Measurements from ENCODE around the gene GRIN3B. TPM values are rescaled to one million over a fixed set of nuclear protein-coding genes. Genes with fewer than 3 reads are reported as not detected.

The GRIN3B gene
- total RNA-seq, 2 donors from 2014 or later: not detected

DNA sequence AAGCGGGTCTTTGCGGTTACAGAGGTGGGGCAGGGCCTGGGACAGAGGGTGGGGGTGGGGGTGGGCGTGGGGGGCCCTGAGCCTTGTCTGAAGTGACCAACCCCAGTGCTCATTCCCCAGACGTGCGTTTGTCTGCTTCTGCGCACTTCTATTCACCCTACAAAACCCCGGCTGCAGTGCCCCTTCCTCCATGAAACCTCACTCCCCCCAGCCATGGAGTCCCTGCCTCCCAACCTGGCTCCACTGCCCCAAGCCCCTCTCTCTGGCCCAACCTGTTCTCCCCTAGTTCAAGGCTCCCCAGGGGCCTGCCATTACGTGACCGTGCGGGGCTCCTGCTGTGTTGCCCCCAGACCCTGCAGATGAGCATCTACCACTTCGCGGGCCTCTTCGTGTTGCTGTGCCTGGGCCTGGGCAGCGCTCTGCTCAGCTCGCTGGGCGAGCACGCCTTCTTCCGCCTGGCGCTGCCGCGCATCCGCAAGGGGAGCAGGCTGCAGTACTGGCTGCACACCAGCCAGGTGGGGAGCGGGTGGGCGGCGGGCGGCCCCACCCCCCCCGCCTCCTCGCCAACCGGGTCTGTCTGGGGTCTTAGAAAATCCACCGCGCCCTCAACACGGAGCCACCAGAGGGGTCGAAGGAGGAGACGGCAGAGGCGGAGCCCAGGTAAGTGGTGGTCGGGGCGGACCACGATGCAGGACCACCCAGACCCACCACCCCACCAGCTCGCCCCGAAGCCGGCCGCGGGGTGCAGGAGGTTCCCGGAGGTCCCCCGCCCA, 8.2 kb downstream of the GRIN3B start:
- Histone ChIP-seq H3K9ac (ENCODE audit: low read depth in 2 of 2, low read length in 2 of 2) (no peak overlapping the region), H3K36me3 (peaks cover 22% of the 10 kb centered on the region), H3K4me1 (no peaks in the 10 kb centered on the region), H3K4me3 (no peak overlapping the region), H3K27me3 (no peaks in the 10 kb centered on the region), H3K9me3 (no peaks in the 10 kb centered on the region), H3K27ac (peak overlapping the region; percentile 44)
- no peak for DNase-seq
- no peak for TF ChIP-seq CTCF (IDR thresholded peaks at IDR 0.05)
- intact Hi-C loops (cut with DNase I): no loop called here

DNA sequence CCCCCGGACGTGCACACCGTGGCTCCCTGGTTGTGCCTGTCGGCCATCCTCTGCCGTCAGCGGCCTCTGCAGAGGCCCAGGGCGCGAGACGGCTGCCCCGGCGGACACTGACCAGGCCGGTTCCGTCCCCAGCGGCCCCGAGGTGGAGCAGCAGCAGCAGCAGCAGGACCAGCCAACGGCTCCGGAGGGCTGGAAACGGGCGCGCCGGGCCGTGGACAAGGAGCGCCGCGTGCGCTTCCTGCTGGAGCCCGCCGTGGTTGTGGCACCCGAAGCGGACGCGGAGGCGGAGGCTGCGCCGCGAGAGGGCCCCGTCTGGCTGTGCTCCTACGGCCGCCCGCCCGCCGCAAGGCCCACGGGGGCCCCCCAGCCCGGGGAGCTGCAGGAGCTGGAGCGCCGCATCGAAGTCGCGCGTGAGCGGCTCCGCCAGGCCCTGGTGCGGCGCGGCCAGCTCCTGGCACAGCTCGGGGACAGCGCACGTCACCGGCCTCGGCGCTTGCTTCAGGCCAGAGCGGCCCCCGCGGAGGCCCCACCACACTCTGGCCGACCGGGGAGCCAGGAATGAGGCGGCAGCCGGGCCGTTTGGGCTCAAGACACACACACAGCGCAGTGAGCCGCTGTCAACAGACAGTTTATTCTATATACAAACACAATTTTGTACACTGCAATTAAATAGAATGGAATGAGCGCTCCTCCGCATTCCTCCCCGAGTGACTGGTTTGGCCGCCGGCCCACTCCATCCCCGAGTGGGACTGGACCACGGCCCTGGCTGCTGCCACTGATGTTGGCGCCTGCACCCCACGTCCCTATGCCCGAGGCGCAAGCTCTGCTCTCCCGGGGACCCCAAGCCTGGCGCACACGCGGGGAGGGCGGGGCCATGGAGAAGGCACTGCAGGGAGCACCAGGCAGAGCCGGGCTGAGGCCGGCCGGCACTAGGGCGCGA, 9.1 kb downstream of the GRIN3B start:
- Histone ChIP-seq H3K4me1 (no peaks in the 10 kb centered on the region), H3K27me3 (no peaks in the 10 kb centered on the region), H3K36me3 (peaks cover 22% of the 10 kb centered on the region), H3K9ac (ENCODE audit: low read depth in 2 of 2, low read length in 2 of 2) (no peak overlapping the region), H3K4me3 (no peak overlapping the region), H3K27ac (peak overlapping the region; percentile 44), H3K9me3 (no peaks in the 10 kb centered on the region)
- no peak for TF ChIP-seq CTCF (IDR thresholded peaks at IDR 0.05)
- DNase-seq: no peak
- intact Hi-C loops (cut with DNase I): no loop called here

GRCh38 chr19:1009981-1010538, 9.8 kb downstream of the GRIN3B start:
- no peak overlapping the region for H3K4me3 ChIP-seq
- H3K9ac ChIP-seq (ENCODE audit: low read depth in 2 of 2, low read length in 2 of 2): no peak overlapping the region
- no peaks in the 10 kb centered on the region for H3K27me3 ChIP-seq
- peaks cover 22% of the 10 kb centered on the region for H3K36me3 ChIP-seq
- no peak for TF ChIP-seq CTCF (IDR thresholded peaks at IDR 0.05)
- intact Hi-C loops (cut with DNase I): no loop called here
- no peaks in the 10 kb centered on the region for H3K9me3 ChIP-seq
- H3K27ac ChIP-seq: no peak overlapping the region
- DNase-seq: no peak
- H3K4me1 ChIP-seq: no peaks in the 10 kb centered on the region

- H3K4me3 ChIP-seq: no peak overlapping the region
- no peak for TF ChIP-seq CTCF (IDR thresholded peaks at IDR 0.05)
- no peaks in the 10 kb centered on the region for H3K27me3 ChIP-seq
- intact Hi-C loops (cut with DNase I): no loop called here
- H3K4me1 ChIP-seq: peaks cover 1% of the 10 kb centered on the region
- DNase-seq: no peak
- H3K9me3 ChIP-seq: no peaks in the 10 kb centered on the region
- no peak overlapping the region for H3K9ac ChIP-seq (ENCODE audit: low read depth in 2 of 2, low read length in 2 of 2)
- H3K27ac ChIP-seq: no peak overlapping the region
- H3K36me3 ChIP-seq: peaks cover 22% of the 10 kb centered on the region
These were observed 10.6 kb downstream of the GRIN3B start for GRCh38 chr19:1010586-1011510.

All from colonic mucosa (tissue), 4 donors.